Measurements from ENCODE around the gene PANK1.
"Not testable (repeated sequence)": the region's sequence is repeated elsewhere in the genome, so short reads cannot be mapped to it uniquely, and the experiment has no call there.

GRCh38 chr10:89620296-89620695, 24.7 kb downstream of the PANK1 start:
- TF ChIP-seq, protein P1, sequence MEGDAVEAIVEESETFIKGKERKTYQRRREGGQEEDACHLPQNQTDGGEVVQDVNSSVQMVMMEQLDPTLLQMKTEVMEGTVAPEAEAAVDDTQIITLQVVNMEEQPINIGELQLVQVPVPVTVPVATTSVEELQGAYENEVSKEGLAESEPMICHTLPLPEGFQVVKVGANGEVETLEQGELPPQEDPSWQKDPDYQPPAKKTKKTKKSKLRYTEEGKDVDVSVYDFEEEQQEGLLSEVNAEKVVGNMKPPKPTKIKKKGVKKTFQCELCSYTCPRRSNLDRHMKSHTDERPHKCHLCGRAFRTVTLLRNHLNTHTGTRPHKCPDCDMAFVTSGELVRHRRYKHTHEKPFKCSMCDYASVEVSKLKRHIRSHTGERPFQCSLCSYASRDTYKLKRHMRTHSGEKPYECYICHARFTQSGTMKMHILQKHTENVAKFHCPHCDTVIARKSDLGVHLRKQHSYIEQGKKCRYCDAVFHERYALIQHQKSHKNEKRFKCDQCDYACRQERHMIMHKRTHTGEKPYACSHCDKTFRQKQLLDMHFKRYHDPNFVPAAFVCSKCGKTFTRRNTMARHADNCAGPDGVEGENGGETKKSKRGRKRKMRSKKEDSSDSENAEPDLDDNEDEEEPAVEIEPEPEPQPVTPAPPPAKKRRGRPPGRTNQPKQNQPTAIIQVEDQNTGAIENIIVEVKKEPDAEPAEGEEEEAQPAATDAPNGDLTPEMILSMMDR (IDR thresholded peaks at IDR 0.05; ENCODE audit: insufficient read depth, low read length, poor library complexity, severe bottlenecking): not testable (repeated sequence)
- TF ChIP-seq EZH2phosphoT487 (conservative IDR thresholded peaks at IDR 0.05; ENCODE audit: low read length): not testable (repeated sequence)

Measured in SU-DHL-6 (cell line).